Aorta (tissue), 5 donors: ENCODE data around the gene PLA2G4A. TPM values are rescaled to one million over a fixed set of nuclear protein-coding genes. Genes with fewer than 3 reads are reported as not detected.

Source experiments
- ATAC-seq: fragments of 200-7000 bp; cut with Tn5 transposase; one replicate; pipeline ENCODE4 v1.9.1; 2022; ENCODE audit warnings: moderate library complexity; ENCODE audit not compliant: low FRiP score
- DNase-seq, 2 donors: peaks; one replicate each; pipeline ENCODE4 v3.0.0-alpha.2; 2020
- H3K27ac ChIP-seq, 2 donors: one replicate each; pipeline ENCODE4 v1.5.1; 2013; ENCODE audit warnings: low read length in 2 of 2, mild to moderate bottlenecking in 2 of 2, moderate library complexity in 2 of 2, control low read depth in 1 of 2, inconsistent platforms in 1 of 2, low read depth in 1 of 2
- H3K27me3 ChIP-seq, 2 donors: one replicate each; pipeline ENCODE4 v1.6.1; 2013; ENCODE audit warnings: control low read depth in 1 of 2, low read length in 1 of 2, mild to moderate bottlenecking in 1 of 2, moderate library complexity in 1 of 2; ENCODE audit not compliant: insufficient read depth in 2 of 2, control insufficient read depth in 1 of 2
- H3K36me3 ChIP-seq, 2 donors: one replicate each; pipeline ENCODE4 v1.6.1; 2013; ENCODE audit warnings: control low read depth in 1 of 2, low read length in 1 of 2, mild to moderate bottlenecking in 1 of 2; ENCODE audit not compliant: insufficient read depth in 2 of 2, control insufficient read depth in 1 of 2
- H3K4me1 ChIP-seq, 2 donors: one replicate each; pipeline ENCODE4 v1.6.1; 2013; ENCODE audit warnings: low read length in 2 of 2, control low read depth in 1 of 2, mild to moderate bottlenecking in 1 of 2, moderate library complexity in 1 of 2; ENCODE audit not compliant: insufficient read depth in 2 of 2, control insufficient read depth in 1 of 2
- H3K4me3 ChIP-seq, 2 donors: one replicate each; pipeline ENCODE4 v1.5.1; 2013; ENCODE audit warnings: low read length in 2 of 2, control low read depth in 1 of 2, mild to moderate bottlenecking in 1 of 2
- H3K9me3 ChIP-seq: one replicate; pipeline ENCODE4 v1.6.1; 2013; ENCODE audit warnings: mild to moderate bottlenecking, low read length; ENCODE audit not compliant: control insufficient read depth
- WGBS, 2 donors: extraction: QIAGEN DNeasy Blood & Tissue Kit; methylation state at CpG; one replicate each; pipeline ENCODE4 v1.1.7; 2013; 5-methylcytosine and 5-hydroxymethylcytosine counted together
- intact Hi-C, 2 donors: fragments of 100-400 bp; cut with DNase I; formaldehyde crosslinking; loops; one replicate each; pipeline versions ENCODE4 v1.14.2 to v1.15.0; 2022
- polyA plus RNA-seq, 2 donors: library from polyadenylated mRNA; stranded (reverse); fragments of 200-250 nt; gene quantifications; one replicate each; pipeline ENCODE4 v1.2.3, GENCODE V29; 2013
- total RNA-seq, 2 donors: library from RNA; stranded (reverse); fragmentation: NEBNext Ultra II Directional; extraction: Animal tissue kit (Norgen Biotek cat#: 25700); gene quantifications; one replicate each; pipeline ENCODE4 v1.2.1, GENCODE V29; 2021
- donor health status: healthy with polysubstance abuse.
- donor health status: Bipolar disorder and iron deficiency.
- donor health status: DM: no; HTN: no; CAD: no.
- donor health status: DM: no; HTN: no; CAD: no.
- donor health status: DM: yes; HTN: yes; CAD: no.

PLA2G4A gene
- total and polyA plus RNA-seq, 4 donors: 4.6 to 11.8 (median 7.9) TPM

- DNase-seq: no peak
- Histone ChIP-seq H3K9me3 (no peaks in the 10 kb centered on the region), H3K4me1 (no peaks in the 10 kb centered on the region), H3K27ac (no peak overlapping the region), H3K27me3 (no peaks in the 10 kb centered on the region), H3K36me3 (no peaks in the 10 kb centered on the region), H3K4me3 (no peak overlapping the region)
- WGBS, 2 donors: 34 to 38% methylated on average over 2 of the region's 2 CpGs
- ATAC-seq: no peak
- intact Hi-C loops: no loop called here
These were observed 9.8 kb downstream of the PLA2G4A start for GRCh38 chr1:186838380-186839040.

GRCh38 chr1:186839041-186839400 lies 10.3 kb downstream of the PLA2G4A start:
- ATAC-seq (peak; percentile 57), DNase-seq (no peak)
- 75 to 79% methylated on average over 2 of the region's 2 CpGs for WGBS, 2 donors
- no peaks in the 10 kb centered on the region for H3K36me3 ChIP-seq
- no peaks in the 10 kb centered on the region for H3K4me1 ChIP-seq
- no peak overlapping the region for H3K27ac ChIP-seq
- intact Hi-C loops: no loop called here
- no peak overlapping the region for H3K4me3 ChIP-seq
- H3K27me3 ChIP-seq: no peaks in the 10 kb centered on the region
- no peaks in the 10 kb centered on the region for H3K9me3 ChIP-seq

GRCh38 chr1:186841599-186841998 lies 12.8 kb downstream of the PLA2G4A start:
- DNase-seq (no peak), ATAC-seq (no peak)
- H3K36me3 ChIP-seq: no peaks in the 10 kb centered on the region
- no peak overlapping the region for H3K27ac ChIP-seq
- 43 to 52% methylated on average over 3 of the region's 3 CpGs for WGBS, 2 donors
- H3K4me3 ChIP-seq: no peak overlapping the region
- intact Hi-C loops: no loop called here
- H3K27me3 ChIP-seq: no peaks in the 10 kb centered on the region
- H3K4me1 ChIP-seq: no peaks in the 10 kb centered on the region
- H3K9me3 ChIP-seq: no peaks in the 10 kb centered on the region

GRCh38 chr1:186842547-186842946 lies 13.8 kb downstream of the PLA2G4A start:
- Histone ChIP-seq H3K36me3 (no peaks in the 10 kb centered on the region), H3K27ac (no peak overlapping the region), H3K9me3 (no peaks in the 10 kb centered on the region), H3K4me3 (no peak overlapping the region), H3K4me1 (no peaks in the 10 kb centered on the region), H3K27me3 (no peaks in the 10 kb centered on the region)
- 44 to 49% methylated on average over 4 of the region's 4 CpGs for WGBS, 2 donors
- intact Hi-C loops: no loop called here
- no peak for ATAC-seq
- DNase-seq: no peak

- WGBS, 2 donors: 85 to 94% methylated on average over 2 of the region's 2 CpGs
- no peak overlapping the region for H3K27ac ChIP-seq
These were observed 14.5 kb downstream of the PLA2G4A start for GRCh38 chr1:186843226-186843625.

GRCh38 chr1:186843931-186844330 lies 15.2 kb downstream of the PLA2G4A start:
- ATAC-seq (no peak), DNase-seq (no peak)
- H3K36me3 ChIP-seq: no peaks in the 10 kb centered on the region
- H3K4me3 ChIP-seq: no peak overlapping the region
- H3K9me3 ChIP-seq: no peaks in the 10 kb centered on the region
- no peaks in the 10 kb centered on the region for H3K4me1 ChIP-seq
- intact Hi-C loops: no loop called here
- WGBS, 2 donors: 95 to 96% methylated on average over 2 of the region's 2 CpGs
- H3K27ac ChIP-seq: no peak overlapping the region
- H3K27me3 ChIP-seq: no peaks in the 10 kb centered on the region

More at GRCh38 chr1:186843226-186843625, 14.5 kb downstream of the PLA2G4A start:
- Histone ChIP-seq H3K4me3 (no peak overlapping the region), H3K4me1 (no peaks in the 10 kb centered on the region), H3K36me3 (no peaks in the 10 kb centered on the region), H3K27me3 (no peaks in the 10 kb centered on the region), H3K9me3 (no peaks in the 10 kb centered on the region)
- ATAC-seq: no peak
- intact Hi-C loops: no loop called here
- DNase-seq: no peak

- Histone ChIP-seq H3K27me3 (no peaks in the 10 kb centered on the region), H3K4me3 (no peak overlapping the region), H3K36me3 (no peaks in the 10 kb centered on the region), H3K27ac (no peak overlapping the region), H3K9me3 (no peaks in the 10 kb centered on the region), H3K4me1 (no peaks in the 10 kb centered on the region)
- DNase-seq (no peak), ATAC-seq (no peak)
- intact Hi-C loops: no loop called here
- 12 to 14% methylated on average over 3 of the region's 3 CpGs for WGBS, 2 donors
These were observed 16.9 kb downstream of the PLA2G4A start for GRCh38 chr1:186845576-186846210.

GRCh38 chr1:186848509-186849130 lies 19.9 kb downstream of the PLA2G4A start:
- H3K4me1 ChIP-seq: no peaks in the 10 kb centered on the region
- DNase-seq (no peak), ATAC-seq (no peak)
- H3K27ac ChIP-seq: no peak overlapping the region
- no peaks in the 10 kb centered on the region for H3K36me3 ChIP-seq
- intact Hi-C loops: no loop called here
- H3K9me3 ChIP-seq: no peaks in the 10 kb centered on the region
- no peak overlapping the region for H3K4me3 ChIP-seq
- H3K27me3 ChIP-seq: no peaks in the 10 kb centered on the region

GRCh38 chr1:186849271-186849671 lies 20.5 kb downstream of the PLA2G4A start:
- H3K27me3 ChIP-seq: no peaks in the 10 kb centered on the region
- DNase-seq (no peak), ATAC-seq (no peak)
- intact Hi-C loops: no loop called here
- 92% methylated on average over 5 of the region's 5 CpGs for WGBS, 2 donors
- no peaks in the 10 kb centered on the region for H3K36me3 ChIP-seq
- H3K9me3 ChIP-seq: no peaks in the 10 kb centered on the region
- no peak overlapping the region for H3K27ac ChIP-seq
- no peak overlapping the region for H3K4me3 ChIP-seq
- no peaks in the 10 kb centered on the region for H3K4me1 ChIP-seq
